HepG2 (cell line): ENCODE results near the gene STK10. TPM values are rescaled to one million over a fixed set of nuclear protein-coding genes. Genes with fewer than 3 reads are reported as not detected.
A peak's percentile ranks its signal among the peaks of the same experiment; 100 is the strongest.

Experiments used
- HMGXB4 ChIP-seq, 2 experiments: sonication (generic) in 1 of 2; formaldehyde crosslinking in 1 of 2; IDR thresholded peaks; 2 replicates each; pipeline versions ENCODE4 v1.4.0 to v1.6.1; 2018 to 2020; ENCODE audit warnings: missing genetic modification reagents in 2 of 2, borderline replicate concordance in 1 of 2, low read depth in 1 of 2, mild to moderate bottlenecking in 1 of 2, missing biosample characterization in 1 of 2
- MEIS1 ChIP-seq: sonication (generic); formaldehyde crosslinking; IDR thresholded peaks from 2 replicates; pipeline ENCODE4 v1.9.0; 2021; ENCODE audit warnings: mild to moderate bottlenecking, missing genetic modification reagents, moderate library complexity, borderline replicate concordance
- MIER2 ChIP-seq: IDR thresholded peaks from 2 replicates; pipeline ENCODE4 v1.6.1; 2016; ENCODE audit warnings: missing biosample characterization, missing genetic modification reagents
- MNT ChIP-seq: fragments of 450-650 bp; IDR thresholded peaks from 2 replicates; pipeline ENCODE4 v1.6.1; 2016
- RFXANK ChIP-seq: IDR thresholded peaks from 2 replicates; pipeline ENCODE4 v1.6.1; 2016
- RXRA ChIP-seq: sonication (generic); formaldehyde crosslinking; IDR thresholded peaks from 2 replicates; pipeline ENCODE4 v1.5.1; 2020; ENCODE audit warnings: missing genetic modification reagents
- ZKSCAN5 ChIP-seq: sonication (generic); formaldehyde crosslinking; IDR thresholded peaks from 2 replicates; pipeline ENCODE4 v1.5.1; 2020; ENCODE audit warnings: mild to moderate bottlenecking, missing genetic modification reagents
- ZNF142 ChIP-seq: sonication (generic); formaldehyde crosslinking; IDR thresholded peaks from 2 replicates; pipeline ENCODE4 v1.4.0; 2020; ENCODE audit warnings: missing genetic modification reagents
- ZNF160 ChIP-seq: sonication (generic); formaldehyde crosslinking; IDR thresholded peaks from 2 replicates; pipeline ENCODE4 v1.8.0; 2022; ENCODE audit warnings: mild to moderate bottlenecking, inconsistent platforms, missing genetic modification reagents
- ZNF232 ChIP-seq: sonication (generic); formaldehyde crosslinking; IDR thresholded peaks from 2 replicates; pipeline ENCODE4 v1.4.0; 2020; ENCODE audit warnings: missing genetic modification reagents, borderline replicate concordance
- ZNF317 ChIP-seq: sonication (generic); formaldehyde crosslinking; IDR thresholded peaks from 2 replicates; pipeline ENCODE4 v1.5.0; 2020; ENCODE audit warnings: mild to moderate bottlenecking, missing genetic modification reagents
- ZNF383 ChIP-seq: sonication (generic); formaldehyde crosslinking; IDR thresholded peaks from 2 replicates; pipeline ENCODE4 v1.4.0; 2020; ENCODE audit warnings: missing genetic modification reagents, mild to moderate bottlenecking, borderline replicate concordance
- ZNF549 ChIP-seq: sonication (generic); formaldehyde crosslinking; IDR thresholded peaks from 2 replicates; pipeline ENCODE4 v1.5.0; 2020; ENCODE audit warnings: missing genetic modification reagents
- ZNF598 ChIP-seq: sonication (generic); formaldehyde crosslinking; IDR thresholded peaks from 2 replicates; pipeline ENCODE4 v1.5.1; 2020; ENCODE audit warnings: mild to moderate bottlenecking, missing genetic modification reagents, borderline replicate concordance
- ZNF672 ChIP-seq: sonication (generic); formaldehyde crosslinking; IDR thresholded peaks from 2 replicates; pipeline ENCODE4 v1.8.1; 2022; ENCODE audit warnings: missing genetic modification reagents
- ZNF784 ChIP-seq: sonication (generic); formaldehyde crosslinking; IDR thresholded peaks from 2 replicates; pipeline ENCODE4 v1.5.1; 2020; ENCODE audit warnings: missing genetic modification reagents, mild to moderate bottlenecking, borderline replicate concordance
- polyA plus RNA-seq, 8 experiments: library from polyadenylated mRNA; depleted of rRNA in 3 of 8; stranded (reverse) in 7 of 8; unstranded in 1 of 8; fragments of >200 nt; fragmentation: Illumina TruSeq in 4 of 8; extraction: Trizol in 4 of 8; gene quantifications; 2 replicates each; pipeline versions ENCODE4 v1.2.1 to v1.2.3, GENCODE V29; 2011 to 2016; ENCODE audit warnings: low read depth in 4 of 8, missing spikeins in 1 of 8, mixed read lengths in 1 of 8; ENCODE audit not compliant: insufficient read depth in 1 of 8
- total RNA-seq, 5 experiments: library from RNA; depleted of rRNA; stranded (reverse); fragments of >200 nt; fragmentation: Illumina TruSeq; extraction: Trizol; gene quantifications; 2 replicates each; pipeline ENCODE4 v1.2.3, GENCODE V29; 2016; ENCODE audit warnings: low read depth in 1 of 5

Gene STK10
- total and polyA plus RNA-seq, 2 of the 13 experiments (the other 11 are each of a cell fraction or from before 2014, with no cell fraction given) = 7.0 to 7.2 TPM

GRCh38 chr5:172188033-172188892 lies at the start of gene STK10 (continued):
- TF ChIP-seq MNT = peak; percentile 28
- TF ChIP-seq ZKSCAN5 = no peak
- TF ChIP-seq ZNF549 (CRISPR knock-in tag) = no peak
- TF ChIP-seq ZNF672 (CRISPR knock-in tag) = no peak
- TF ChIP-seq ZNF784 (CRISPR knock-in tag) = peak; percentile 57; the same call in 1 of the 2 replicates
- peak; percentile 70 for TF ChIP-seq RXRA
- no peak for TF ChIP-seq ZNF383
- no peak; the same call in 1 of the 2 replicates for TF ChIP-seq ZNF160 (CRISPR knock-in tag)
- peak; percentile 63; the same call in 1 of the 2 replicates for TF ChIP-seq ZNF598
- TF ChIP-seq ZNF317 = 0 out of 2 replicates have a peak, but pooled peaks have one; percentile 26
- peak; percentile 56 for TF ChIP-seq ZNF142 (CRISPR knock-in tag)
- no peak for TF ChIP-seq MIER2 (CRISPR knock-in tag)
- no peak for TF ChIP-seq MEIS1 (CRISPR knock-in tag)
- peak; percentile 57; the same call in 1 of the 2 replicates for TF ChIP-seq ZNF232 (CRISPR knock-in tag)
- peak; percentile 95 for TF ChIP-seq HMGXB4 (CRISPR knock-in tag; IDR thresholded peaks at IDR 0.05; ENCODE audit: borderline replicate concordance in 1 of 2, low read depth in 1 of 2)
- TF ChIP-seq RFXANK (CRISPR knock-in tag) = no peak
